Uterus (tissue), 4 donors: ENCODE results near the gene RPS6KA1. TPM values are rescaled to one million over a fixed set of nuclear protein-coding genes. Genes with fewer than 3 reads are reported as not detected.
"Not testable (repeated sequence)": the region's sequence is repeated elsewhere in the genome, so short reads cannot be mapped to it uniquely, and the experiment has no call there.

Source experiments
- DNase-seq, 2 donors: peaks; one replicate each; pipeline ENCODE4 v3.0.0-alpha.2; 2019 to 2020
- H3K27ac ChIP-seq, 2 donors: fragments of 200-600 bp; sonication (generic); 1 replicate in 1 of 2; 2 replicates in 1 of 2; pipeline ENCODE4 v1.5.1; 2016 to 2018
- H3K27me3 ChIP-seq, 2 donors: fragments of 200-600 bp; sonication (generic); one replicate each; pipeline ENCODE4 v1.5.1; 2018 to 2019; ENCODE audit warnings: control low read depth in 1 of 2
- H3K36me3 ChIP-seq, 2 donors: fragments of 200-600 bp; sonication (generic); one replicate each; pipeline ENCODE4 v1.5.1; 2019; ENCODE audit warnings: control low read depth in 1 of 2
- H3K4me1 ChIP-seq, 2 donors: fragments of 200-600 bp; sonication (generic); one replicate each; pipeline ENCODE4 v1.5.1; 2018 to 2019; ENCODE audit warnings: control low read depth in 1 of 2
- H3K4me3 ChIP-seq, 2 donors: fragments of 200-600 bp; sonication (generic); 1 replicate in 1 of 2; 2 replicates in 1 of 2; pipeline ENCODE4 v1.5.1; 2018 to 2019; ENCODE audit warnings: mild to moderate bottlenecking in 1 of 2
- H3K9me3 ChIP-seq, 2 donors: fragments of 200-600 bp; sonication (generic); one replicate each; pipeline ENCODE4 v1.5.1; 2019; ENCODE audit warnings: control low read depth in 1 of 2
- CTCF ChIP-seq, 4 experiments: fragments of 200-600 bp in 2 of 4; fragments of 450-650 bp in 2 of 4; sonication (generic) in 2 of 4; IDR thresholded peaks; one replicate each; pipeline ENCODE4 v1.5.1; 2016 to 2019; ENCODE audit warnings: antibody characterized with exemption in 4 of 4, mild to moderate bottlenecking in 2 of 4, moderate library complexity in 1 of 4
- POLR2A ChIP-seq, 2 donors: fragments of 450-650 bp; IDR thresholded peaks; one replicate each; pipeline ENCODE4 v1.6.1; 2016; ENCODE audit warnings: antibody characterized with exemption in 2 of 2, mild to moderate bottlenecking in 1 of 2, moderate library complexity in 1 of 2
- intact Hi-C: fragments of 100-400 bp; cut with DNase I; formaldehyde crosslinking; loops from one replicate; pipeline ENCODE4 v1.15.1; 2023; ENCODE audit warnings: low total_unique reads
- total RNA-seq, 4 donors: library from RNA; depleted of rRNA in 3 of 4; stranded (reverse); fragments of >200 nt in 3 of 4; gene quantifications; one replicate each; pipeline versions ENCODE4 v1.1.0 to v1.2.4, GENCODE V29; 2014 to 2023
- donor health status: DM: yes; HTN: yes; CAD: no.

The RPS6KA1 gene
- total RNA-seq, 4 donors from 2014 or later = 10.8 to 51.8 (median 14.6) TPM

GRCh38 chr1:26493938-26494337 lies 35.6 kb upstream of the RPS6KA1 start:
- H3K9me3 ChIP-seq = no peaks in the 10 kb centered on the region
- no peak overlapping the region for H3K4me3 ChIP-seq
- no peaks in the 10 kb centered on the region for H3K36me3 ChIP-seq
- intact Hi-C loops = no loop called here
- TF ChIP-seq POLR2A (IDR thresholded peaks at IDR 0.05) (no peak), CTCF (IDR thresholded peaks at IDR 0.05) (no peak)
- no peaks in the 10 kb centered on the region for H3K27me3 ChIP-seq
- no peak overlapping the region for H3K27ac ChIP-seq
- no peaks in the 10 kb centered on the region for H3K4me1 ChIP-seq
- no peak for DNase-seq

- Histone ChIP-seq H3K36me3 (no peaks in the 10 kb centered on the region), H3K4me3 (no peak overlapping the region), H3K4me1 (no peaks in the 10 kb centered on the region), H3K27ac (no peak overlapping the region), H3K27me3 (no peaks in the 10 kb centered on the region), H3K9me3 (no peaks in the 10 kb centered on the region)
- no peak for TF ChIP-seq POLR2A (IDR thresholded peaks at IDR 0.05)
- peak in 1 of 2 donors; percentile 44 for DNase-seq
- intact Hi-C loops = no loop called here
These were observed 32.7 kb upstream of the RPS6KA1 start for GRCh38 chr1:26496861-26497260.

GRCh38 chr1:26498894-26499293 lies 30.7 kb upstream of the RPS6KA1 start:
- no peak for TF ChIP-seq CTCF (IDR thresholded peaks at IDR 0.05)
- TF ChIP-seq POLR2A (IDR thresholded peaks at IDR 0.05) = no peak
- H3K9me3 ChIP-seq = no peaks in the 10 kb centered on the region
- no peak for DNase-seq
- intact Hi-C loops = no loop called here
- no peak overlapping the region for H3K27ac ChIP-seq
- H3K4me3 ChIP-seq = no peak overlapping the region
- H3K4me1 ChIP-seq = no peaks in the 10 kb centered on the region
- H3K36me3 ChIP-seq = no peaks in the 10 kb centered on the region
- H3K27me3 ChIP-seq = no peaks in the 10 kb centered on the region

- Histone ChIP-seq H3K9me3 (no peaks in the 10 kb centered on the region), H3K27me3 (no peaks in the 10 kb centered on the region), H3K27ac (peak overlapping the region; percentile 89 to 91), H3K36me3 (no peaks in the 10 kb centered on the region), H3K4me3 (peak overlapping the region; percentile 67 to 70), H3K4me1 (no peaks in the 10 kb centered on the region)
- DNase-seq = peak; percentile 83 to 90
- TF ChIP-seq POLR2A (IDR thresholded peaks at IDR 0.05) (peak; percentile 5 to 68), CTCF (IDR thresholded peaks at IDR 0.05) (no peak)
- intact Hi-C loops = loop anchor here (10.0 kb wide), 1 partner anchor 284 kb away; the partner anchor contains the start of gene PIGV
These were observed 28.9 kb upstream of the RPS6KA1 start for GRCh38 chr1:26500488-26501175.

DNA sequence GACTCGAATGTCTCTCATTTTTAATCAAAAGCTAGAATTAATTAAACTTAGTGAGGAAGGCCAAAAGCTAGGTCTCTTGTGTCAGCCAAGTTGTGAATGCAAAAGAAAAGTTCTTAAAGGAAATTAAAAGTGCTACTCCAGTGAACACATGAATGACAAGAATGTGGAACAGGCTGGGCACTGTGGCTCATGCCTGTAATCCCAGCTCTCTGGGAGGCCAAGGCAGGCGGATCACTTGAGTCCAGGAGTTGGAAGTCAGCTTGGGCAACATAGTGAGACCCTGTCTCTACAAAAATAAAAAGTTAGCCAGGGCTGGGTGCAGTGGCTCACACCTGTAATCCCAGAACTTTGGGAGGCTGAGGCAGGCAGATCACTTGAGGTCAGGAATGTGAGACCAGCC lies 18.9 kb upstream of the RPS6KA1 start:
- H3K36me3 ChIP-seq, H3K27ac ChIP-seq, H3K4me3 ChIP-seq, H3K9me3 ChIP-seq, H3K4me1 ChIP-seq, DNase-seq, H3K27me3 ChIP-seq, intact Hi-C loops: not testable (repeated sequence)

- H3K4me1 ChIP-seq, H3K27ac ChIP-seq, H3K36me3 ChIP-seq, H3K4me3 ChIP-seq, DNase-seq, intact Hi-C loops, H3K27me3 ChIP-seq, H3K9me3 ChIP-seq: not testable (repeated sequence)
These were observed 13.7 kb upstream of the RPS6KA1 start for GRCh38 chr1:26515836-26516235.
